22Rv1 (cell line): ENCODE results near the gene ARHGAP18.
A peak's percentile ranks its signal among the peaks of the same experiment; 100 is the strongest.

Experiments used
- H3K27ac ChIP-seq: fragments of 450-650 bp; 2 replicates; pipeline ENCODE4 v1.5.1; 2017
- ZFX ChIP-seq: fragments of 450-650 bp; IDR thresholded peaks from 2 replicates; pipeline ENCODE4 v1.6.1; 2017; ENCODE audit warnings: antibody characterized with exemption, borderline replicate concordance
- TF ChIP-seq, protein P1 (sequence below): fragments of 450-650 bp; IDR thresholded peaks from 2 replicates; pipeline ENCODE4 v1.5.1; 2017; ENCODE audit warnings: mild to moderate bottlenecking

The ARHGAP18 gene

DNA sequence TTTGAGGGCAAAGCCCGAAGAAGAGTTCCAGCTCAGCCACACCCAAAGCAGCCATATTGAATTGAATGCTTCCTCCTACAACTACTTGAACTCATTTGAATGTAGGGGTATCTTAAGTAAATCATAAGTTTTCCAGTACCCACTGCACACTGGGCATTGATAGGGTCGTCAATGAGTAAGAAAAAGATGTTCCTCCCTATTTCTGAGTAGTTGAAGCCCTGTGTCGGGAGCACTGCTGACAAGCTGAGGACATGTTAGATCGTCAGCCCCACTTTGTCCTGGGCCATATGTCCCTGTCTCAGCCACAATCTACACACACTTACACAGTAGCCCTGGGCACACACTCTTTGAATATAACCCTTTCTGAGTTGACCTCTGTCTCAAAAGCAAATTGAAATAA is 105.7 kb downstream of the ARHGAP18 start:
- H3K27ac ChIP-seq, result no peak overlapping the region

DNA sequence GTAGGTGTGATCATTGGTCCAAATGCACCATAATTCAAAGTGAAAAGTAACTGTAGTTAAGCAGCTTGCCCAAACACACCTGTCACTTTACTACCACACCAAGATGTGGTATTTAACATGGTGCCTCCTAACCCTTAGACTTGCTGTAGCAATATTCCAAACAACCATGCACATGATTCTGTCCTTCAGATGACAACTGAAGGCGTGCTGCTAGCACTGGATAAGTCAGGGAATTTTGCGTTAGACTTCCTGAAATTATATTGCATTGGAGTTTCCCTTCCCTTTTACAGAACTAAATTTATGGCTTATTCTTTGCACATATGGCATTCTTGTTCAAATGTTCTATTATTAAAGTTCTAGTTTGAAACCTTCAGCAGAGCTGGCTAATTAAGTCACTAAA is 106.2 kb downstream of the ARHGAP18 start:
- H3K27ac ChIP-seq, result no peak overlapping the region
- no peak for TF ChIP-seq ZFX
- TF ChIP-seq, protein P1, sequence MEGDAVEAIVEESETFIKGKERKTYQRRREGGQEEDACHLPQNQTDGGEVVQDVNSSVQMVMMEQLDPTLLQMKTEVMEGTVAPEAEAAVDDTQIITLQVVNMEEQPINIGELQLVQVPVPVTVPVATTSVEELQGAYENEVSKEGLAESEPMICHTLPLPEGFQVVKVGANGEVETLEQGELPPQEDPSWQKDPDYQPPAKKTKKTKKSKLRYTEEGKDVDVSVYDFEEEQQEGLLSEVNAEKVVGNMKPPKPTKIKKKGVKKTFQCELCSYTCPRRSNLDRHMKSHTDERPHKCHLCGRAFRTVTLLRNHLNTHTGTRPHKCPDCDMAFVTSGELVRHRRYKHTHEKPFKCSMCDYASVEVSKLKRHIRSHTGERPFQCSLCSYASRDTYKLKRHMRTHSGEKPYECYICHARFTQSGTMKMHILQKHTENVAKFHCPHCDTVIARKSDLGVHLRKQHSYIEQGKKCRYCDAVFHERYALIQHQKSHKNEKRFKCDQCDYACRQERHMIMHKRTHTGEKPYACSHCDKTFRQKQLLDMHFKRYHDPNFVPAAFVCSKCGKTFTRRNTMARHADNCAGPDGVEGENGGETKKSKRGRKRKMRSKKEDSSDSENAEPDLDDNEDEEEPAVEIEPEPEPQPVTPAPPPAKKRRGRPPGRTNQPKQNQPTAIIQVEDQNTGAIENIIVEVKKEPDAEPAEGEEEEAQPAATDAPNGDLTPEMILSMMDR, result no peak

More for the DNA sequence above, 105.7 kb downstream of the ARHGAP18 start:
- TF ChIP-seq, protein P1, result no peak
- no peak for TF ChIP-seq ZFX

DNA sequence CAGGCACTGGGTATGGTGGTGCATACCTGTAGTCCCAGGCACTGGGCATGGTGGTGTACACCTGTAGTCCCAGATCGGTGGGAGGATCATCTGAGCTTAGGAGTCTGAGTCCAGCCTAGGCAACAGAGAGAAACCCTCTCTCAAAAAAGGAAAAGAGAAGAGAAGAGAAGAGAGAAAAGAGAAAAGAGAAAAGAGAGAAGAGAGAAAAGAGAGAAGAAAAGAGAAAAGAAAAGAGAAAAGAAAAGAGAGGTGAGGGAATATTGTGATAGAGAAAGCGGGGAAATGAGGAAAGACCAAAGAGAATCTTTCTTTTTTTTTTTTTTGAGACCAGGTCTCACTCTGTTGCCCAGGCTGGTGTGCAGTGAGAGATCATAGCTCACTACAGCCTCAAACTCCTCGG is 108.7 kb downstream of the ARHGAP18 start:
- TF ChIP-seq, protein P1, result no peak
- no peak for TF ChIP-seq ZFX
- no peak overlapping the region for H3K27ac ChIP-seq

DNA sequence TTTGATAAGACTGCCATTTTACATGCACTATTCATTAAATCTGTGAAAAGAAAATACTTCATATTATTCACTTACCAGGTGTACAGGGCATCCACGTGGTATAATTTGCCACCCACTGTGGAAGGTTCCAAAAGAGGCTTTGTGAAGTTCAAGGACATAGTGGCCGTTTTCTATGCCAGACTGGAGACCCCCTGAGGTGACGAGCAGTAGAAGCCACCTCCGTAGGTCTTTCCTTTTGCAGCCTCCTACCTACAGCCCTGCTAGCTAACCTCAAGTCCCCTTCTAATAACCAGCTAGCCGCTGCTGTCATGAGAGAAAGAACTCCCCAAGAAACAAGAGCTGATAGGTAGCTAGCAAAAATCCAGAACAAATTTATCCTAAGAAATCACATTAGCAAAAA is 110.5 kb downstream of the ARHGAP18 start:
- H3K27ac ChIP-seq, result no peak overlapping the region

DNA sequence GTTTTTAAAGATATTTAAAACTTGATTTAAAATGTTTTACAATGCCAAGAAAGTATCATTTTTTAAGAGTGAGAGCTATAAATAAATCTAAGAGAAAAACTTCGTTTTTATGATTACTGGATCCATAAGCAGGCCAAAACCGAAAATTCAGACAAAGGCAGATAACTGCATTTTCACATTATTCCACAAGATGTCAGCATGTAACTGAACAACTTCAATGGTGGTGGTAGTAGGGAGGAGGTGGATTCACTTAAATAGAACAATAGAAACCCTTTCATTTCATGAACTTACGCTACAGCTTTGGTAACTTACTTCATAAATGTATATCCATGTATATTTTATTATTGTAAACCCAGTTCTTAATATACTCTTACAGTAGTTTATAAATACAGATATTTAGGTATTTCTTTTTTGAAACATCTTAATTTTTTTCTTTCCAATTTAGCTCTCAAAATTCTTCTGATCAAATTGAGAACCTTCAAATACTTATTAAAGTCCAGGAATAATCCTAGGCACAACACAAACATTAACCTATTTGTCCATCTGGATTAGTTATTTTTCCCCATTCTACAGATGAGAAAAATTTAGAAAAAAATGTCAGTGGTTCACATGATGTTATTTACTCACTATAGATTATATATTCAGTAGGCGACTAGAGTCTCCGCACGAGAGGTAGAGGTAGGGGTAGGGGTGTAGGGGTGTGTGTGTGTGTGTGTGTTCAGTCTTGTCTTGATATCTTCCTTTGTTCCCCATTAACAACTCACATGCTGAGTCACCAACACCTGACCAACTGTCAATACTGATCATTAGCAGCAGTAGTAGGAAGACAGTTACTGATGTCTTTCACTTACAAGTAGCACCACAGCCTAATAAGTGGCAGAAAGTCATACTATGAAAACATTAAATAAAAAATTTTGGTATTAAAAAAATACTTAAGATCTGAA is 111.5 kb downstream of the ARHGAP18 start:
- H3K27ac ChIP-seq, result no peak overlapping the region
- TF ChIP-seq, protein P1, result peak; percentile 79
- TF ChIP-seq ZFX, result no peak

More for the DNA sequence above, 110.5 kb downstream of the ARHGAP18 start:
- TF ChIP-seq, protein P1, result no peak
- TF ChIP-seq ZFX, result no peak

DNA sequence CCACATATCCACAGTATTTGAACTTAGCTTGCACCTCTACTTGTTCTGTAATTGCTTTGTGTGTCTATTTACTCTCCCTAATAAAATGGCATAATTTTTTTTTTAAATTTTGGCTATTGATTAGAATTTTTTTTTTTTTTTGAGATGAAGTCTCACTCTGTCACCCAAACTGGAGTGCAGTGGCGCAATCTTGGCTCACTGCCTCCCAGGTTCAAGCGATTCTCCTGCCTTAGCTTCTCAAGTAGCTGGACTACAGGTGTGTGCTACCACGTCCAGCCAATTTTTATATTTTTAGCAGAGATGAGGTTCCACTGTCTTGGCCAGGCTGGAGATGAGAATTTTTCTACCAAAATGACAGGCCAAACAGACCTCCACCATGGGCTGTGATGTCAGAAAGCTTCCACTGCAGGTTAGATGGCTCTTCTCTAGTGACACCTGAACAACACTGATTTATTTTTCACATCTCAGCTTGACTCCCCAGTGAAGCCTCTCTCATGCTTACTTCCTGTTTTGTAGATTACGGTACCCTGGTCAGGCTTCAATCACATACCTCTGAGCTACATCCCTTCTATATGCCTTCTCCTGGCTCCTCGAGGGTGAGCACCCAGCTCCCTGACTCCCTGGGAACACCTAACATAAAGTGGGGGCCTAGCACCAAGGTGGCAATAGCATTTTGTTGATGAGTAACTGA is 112.8 kb downstream of the ARHGAP18 start:
- no peak overlapping the region for H3K27ac ChIP-seq
- TF ChIP-seq, protein P1, result no peak
- no peak for TF ChIP-seq ZFX

DNA sequence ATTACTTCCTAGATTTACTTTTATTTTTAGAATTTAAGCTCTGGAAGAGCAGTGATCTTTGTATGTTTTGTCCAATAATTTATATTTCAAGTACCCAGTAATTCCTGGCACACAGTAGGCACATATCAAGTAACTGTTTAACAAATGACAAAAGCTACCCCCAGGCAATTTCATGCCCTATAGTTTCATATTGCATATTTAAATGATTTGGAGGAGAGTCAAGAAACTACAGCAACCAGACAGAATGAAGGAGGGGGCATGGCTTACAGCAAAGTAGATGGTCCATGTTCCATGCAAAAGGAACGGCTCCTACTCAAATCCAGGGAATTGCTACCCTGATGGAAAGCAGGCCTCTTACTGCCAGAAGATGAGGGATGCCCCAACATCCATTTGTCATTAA is 113.5 kb downstream of the ARHGAP18 start:
- no peak for TF ChIP-seq ZFX
- TF ChIP-seq, protein P1, result no peak
- no peak overlapping the region for H3K27ac ChIP-seq
